Osteocyte (in vitro differentiated cells): ENCODE data around the gene IVL. TPM values are rescaled to one million over a fixed set of nuclear protein-coding genes. Genes with fewer than 3 reads are reported as not detected.

Source experiments
- DNase-seq: peaks from one replicate; pipeline ENCODE4 v3.0.0; 2021; ENCODE audit warnings: mixed read lengths; ENCODE audit not compliant: unreplicated experiment; ENCODE audit errors: extremely low spot score
- H3K27ac Mint-ChIP-seq: one replicate; pipeline ENCODE4 v1.8.0; 2021; ENCODE audit warnings: mild to moderate bottlenecking, mixed read lengths; ENCODE audit not compliant: unreplicated experiment
- H3K27me3 Mint-ChIP-seq: one replicate; pipeline ENCODE4 v1.8.0; 2021; ENCODE audit warnings: mixed read lengths; ENCODE audit not compliant: unreplicated experiment
- H3K36me3 Mint-ChIP-seq: one replicate; pipeline ENCODE4 v1.8.0; 2021; ENCODE audit warnings: mixed read lengths; ENCODE audit not compliant: unreplicated experiment
- H3K4me1 Mint-ChIP-seq: one replicate; pipeline ENCODE4 v1.8.0; 2021; ENCODE audit warnings: mixed read lengths; ENCODE audit not compliant: unreplicated experiment
- H3K4me3 Mint-ChIP-seq: one replicate; pipeline ENCODE4 v1.8.0; 2021; ENCODE audit warnings: mild to moderate bottlenecking, moderate library complexity, mixed read lengths; ENCODE audit not compliant: unreplicated experiment
- H3K9me3 Mint-ChIP-seq: one replicate; pipeline ENCODE4 v1.8.0; 2021; ENCODE audit warnings: mixed read lengths; ENCODE audit not compliant: unreplicated experiment
- CTCF ChIP-seq: fragments of 200-600 bp; sonication (generic); IDR thresholded peaks from 2 replicates; pipeline ENCODE4 v1.5.0; 2021; ENCODE audit warnings: antibody characterized with exemption, mild to moderate bottlenecking, moderate library complexity
- long read RNA-seq: library from polyadenylated mRNA; unstranded; transcript quantifications from one replicate; pipeline ENCODE4 v2.0.0, GENCODE V29; 2021
- total RNA-seq: library from RNA; stranded (reverse); gene quantifications from 2 replicates; pipeline ENCODE4 v1.2.1, GENCODE V29; 2021

Gene IVL, protein sequence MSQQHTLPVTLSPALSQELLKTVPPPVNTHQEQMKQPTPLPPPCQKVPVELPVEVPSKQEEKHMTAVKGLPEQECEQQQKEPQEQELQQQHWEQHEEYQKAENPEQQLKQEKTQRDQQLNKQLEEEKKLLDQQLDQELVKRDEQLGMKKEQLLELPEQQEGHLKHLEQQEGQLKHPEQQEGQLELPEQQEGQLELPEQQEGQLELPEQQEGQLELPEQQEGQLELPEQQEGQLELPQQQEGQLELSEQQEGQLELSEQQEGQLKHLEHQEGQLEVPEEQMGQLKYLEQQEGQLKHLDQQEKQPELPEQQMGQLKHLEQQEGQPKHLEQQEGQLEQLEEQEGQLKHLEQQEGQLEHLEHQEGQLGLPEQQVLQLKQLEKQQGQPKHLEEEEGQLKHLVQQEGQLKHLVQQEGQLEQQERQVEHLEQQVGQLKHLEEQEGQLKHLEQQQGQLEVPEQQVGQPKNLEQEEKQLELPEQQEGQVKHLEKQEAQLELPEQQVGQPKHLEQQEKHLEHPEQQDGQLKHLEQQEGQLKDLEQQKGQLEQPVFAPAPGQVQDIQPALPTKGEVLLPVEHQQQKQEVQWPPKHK
- total RNA-seq = not detected in 2 replicates
- long read RNA-seq = 0 reads

GRCh38 chr1:152907686-152908601 is at the start of gene IVL:
Gene IVL, plus strand, starts transcription at chr1:152908546. Its CDS starts 1,252 bp downstream, at chr1:152909798.
- H3K36me3 Mint-ChIP-seq = no peaks in the 10 kb centered on the region
- no peaks in the 10 kb centered on the region for H3K27me3 Mint-ChIP-seq
- H3K4me3 Mint-ChIP-seq = no peak within 1 kb of the TSS
- no peak for DNase-seq
- TF ChIP-seq CTCF = no peak
- H3K27ac Mint-ChIP-seq = no peak within 1 kb of the TSS
- no peaks in the 10 kb centered on the region for H3K4me1 Mint-ChIP-seq
- no peaks in the 10 kb centered on the region for H3K9me3 Mint-ChIP-seq

GRCh38 chr1:152859696-152860095 is 48.6 kb upstream of the IVL start, which contains the start of gene LCE7A:
Gene LCE7A, plus strand, starts transcription at chr1:152859996. Its CDS starts 702 bp downstream, at chr1:152860698.
- DNase-seq = no peak
- H3K4me1 Mint-ChIP-seq = no peaks in the 10 kb centered on the region
- TF ChIP-seq CTCF = no peak
- no peaks in the 10 kb centered on the region for H3K9me3 Mint-ChIP-seq
- H3K4me3 Mint-ChIP-seq = no peak within 1 kb of the TSS
- H3K36me3 Mint-ChIP-seq = no peaks in the 10 kb centered on the region
- no peak within 1 kb of the TSS for H3K27ac Mint-ChIP-seq
- no peaks in the 10 kb centered on the region for H3K27me3 Mint-ChIP-seq

GRCh38 chr1:152860129-152860528 is 48.2 kb upstream of the IVL start:
- Mint-ChIP-seq H3K9me3 (no peaks in the 10 kb centered on the region), H3K4me1 (no peaks in the 10 kb centered on the region), H3K27ac (no peak overlapping the region), H3K36me3 (no peaks in the 10 kb centered on the region), H3K4me3 (no peak overlapping the region), H3K27me3 (no peaks in the 10 kb centered on the region)
- no peak for DNase-seq
- no peak for TF ChIP-seq CTCF

DNA sequence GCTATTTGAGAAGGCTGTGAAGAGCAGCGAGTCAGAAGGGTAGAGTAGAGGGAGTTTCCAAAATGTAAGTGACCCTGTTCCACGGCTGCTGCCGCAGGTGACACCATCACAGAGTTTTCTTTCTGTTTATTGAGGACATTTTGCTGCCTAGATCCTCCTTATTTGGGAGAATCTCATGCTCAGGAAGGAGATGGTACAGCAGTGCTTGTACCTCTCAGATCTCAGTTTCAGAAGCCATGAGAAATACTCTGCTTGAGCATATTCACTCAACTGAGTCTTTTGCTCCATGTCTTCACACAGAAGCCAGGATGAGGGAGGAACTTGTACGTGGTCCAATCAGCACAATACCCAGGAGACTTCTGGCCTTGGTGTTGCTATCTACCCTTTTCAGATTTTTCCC is 47.0 kb upstream of the IVL start:
- no peak for TF ChIP-seq CTCF
- no peak overlapping the region for H3K27ac Mint-ChIP-seq
- H3K4me1 Mint-ChIP-seq = no peaks in the 10 kb centered on the region
- no peaks in the 10 kb centered on the region for H3K27me3 Mint-ChIP-seq
- H3K4me3 Mint-ChIP-seq = no peak overlapping the region
- H3K36me3 Mint-ChIP-seq = no peaks in the 10 kb centered on the region
- no peaks in the 10 kb centered on the region for H3K9me3 Mint-ChIP-seq
- no peak for DNase-seq
